K562 (cell line): ENCODE data around the gene KIF9. TPM values are rescaled to one million over a fixed set of nuclear protein-coding genes. Genes with fewer than 3 reads are reported as not detected.
A peak's percentile ranks its signal among the peaks of the same experiment; 100 is the strongest.

Experiments used
- BDP1 ChIP-seq: IDR thresholded peaks from 3 replicates; pipeline ENCODE4 v1.6.1; 2011; ENCODE audit not compliant: insufficient read length, insufficient read depth
- CBFA2T3 ChIP-seq: fragments of 450-650 bp; IDR thresholded peaks from 2 replicates; pipeline ENCODE4 v1.6.1; 2017
- DNMT1 ChIP-seq: fragments of 450-650 bp; IDR thresholded peaks from 2 replicates; pipeline ENCODE4 v1.6.1; 2016; ENCODE audit warnings: antibody characterized with exemption, mild to moderate bottlenecking
- ETS1 ChIP-seq: conservative IDR thresholded peaks from 2 replicates; pipeline ENCODE4 v1.6.1; 2011; ENCODE audit warnings: low read depth, mild to moderate bottlenecking, low read length; ENCODE audit not compliant: control insufficient read depth
- FUS ChIP-seq: fragments of 200-400 bp; formaldehyde crosslinking; optimal IDR thresholded peaks from 2 replicates; pipeline ENCODE3; 2017; ENCODE audit warnings: low read depth, low read length
- HDGF ChIP-seq: fragments of 450-650 bp; IDR thresholded peaks from 2 replicates; pipeline ENCODE4 v1.6.1; 2016
- HMG20B ChIP-seq: fragments of 250-450 bp; sonication (Bioruptor Pico); IDR thresholded peaks from 2 replicates; pipeline ENCODE4 v1.5.0; 2021; ENCODE audit warnings: mild to moderate bottlenecking
- MAFF ChIP-seq: IDR thresholded peaks from 2 replicates; pipeline ENCODE4 v1.6.1; 2012; ENCODE audit warnings: low read length, improper control_type of control experiment
- MAFG ChIP-seq: fragments of 450-650 bp; conservative IDR thresholded peaks from 2 replicates; pipeline ENCODE4 v1.6.1; 2016; ENCODE audit warnings: missing genetic modification characterization, missing compliant biosample characterization
- MCM5 ChIP-seq: fragments of 450-650 bp; IDR thresholded peaks from 2 replicates; pipeline ENCODE4 v1.6.1; 2016; ENCODE audit warnings: low read depth
- NR2F6 ChIP-seq: fragments of 450-650 bp; formaldehyde crosslinking; IDR thresholded peaks from 2 replicates; pipeline ENCODE4 v1.4.0; 2020; ENCODE audit warnings: mild to moderate bottlenecking
- PBX2 ChIP-seq, 2 experiments: IDR thresholded peaks in 1 of 2; conservative IDR thresholded peaks in 1 of 2; 2 replicates each; pipeline ENCODE4 v1.6.1; 2016; ENCODE audit warnings: low read depth in 2 of 2, mild to moderate bottlenecking in 1 of 2, missing compliant biosample characterization in 1 of 2, missing genetic modification characterization in 1 of 2, moderate library complexity in 1 of 2
- POLR2B ChIP-seq: fragments of 450-650 bp; IDR thresholded peaks from 2 replicates; pipeline ENCODE4 v1.6.1; 2018; ENCODE audit warnings: low read depth; ENCODE audit not compliant: partially characterized antibody
- PRMT5 ChIP-seq: sonication (generic); formaldehyde crosslinking; IDR thresholded peaks from 2 replicates; pipeline ENCODE4 v1.5.0; 2020; ENCODE audit warnings: missing genetic modification reagents
- PYGO2 ChIP-seq: fragments of 450-650 bp; IDR thresholded peaks from 2 replicates; pipeline ENCODE4 v1.6.1; 2016; ENCODE audit warnings: mild to moderate bottlenecking, missing genetic modification characterization, moderate library complexity, missing compliant biosample characterization
- TFAM ChIP-seq: fragments of 250-450 bp; sonication (Bioruptor Pico); conservative IDR thresholded peaks from 2 replicates; pipeline ENCODE4 v1.5.0; 2021; ENCODE audit warnings: mild to moderate bottlenecking, moderate library complexity
- TFAP4 ChIP-seq: sonication (generic); formaldehyde crosslinking; IDR thresholded peaks from 2 replicates; pipeline ENCODE4 v1.8.0; 2022; ENCODE audit warnings: missing genetic modification reagents, mild to moderate bottlenecking, moderate library complexity, borderline replicate concordance
- TGIF2 ChIP-seq: sonication (generic); formaldehyde crosslinking; IDR thresholded peaks from 2 replicates; pipeline ENCODE4 v1.8.1; 2022; ENCODE audit warnings: mild to moderate bottlenecking, missing genetic modification reagents, moderate library complexity
- THRAP3 ChIP-seq: fragments of 450-650 bp; IDR thresholded peaks from 2 replicates; pipeline ENCODE4 v1.6.1; 2016; ENCODE audit warnings: mild to moderate bottlenecking, inconsistent platforms, borderline replicate concordance
- ZBTB9 ChIP-seq: fragments of 450-650 bp; formaldehyde crosslinking; IDR thresholded peaks from 2 replicates; pipeline ENCODE4 v1.4.0; 2020; ENCODE audit warnings: mild to moderate bottlenecking, moderate library complexity
- ZKSCAN8 ChIP-seq: fragments of 200-800 bp; sonication (Bioruptor generic); IDR thresholded peaks from 2 replicates; pipeline ENCODE4 v1.6.1; 2016; ENCODE audit warnings: missing genetic modification characterization, missing compliant biosample characterization
- ZNF140 ChIP-seq: fragments of 250-450 bp; sonication (Bioruptor Pico); IDR thresholded peaks from 2 replicates; pipeline ENCODE4 v1.8.0; 2021; ENCODE audit warnings: moderate library complexity, mild to moderate bottlenecking, inconsistent platforms
- ZNF165 ChIP-seq: fragments of 250-450 bp; sonication (Bioruptor Pico); IDR thresholded peaks from 2 replicates; pipeline ENCODE4 v1.4.0; 2020; ENCODE audit warnings: borderline replicate concordance
- ZNF699 ChIP-seq: fragments of 250-450 bp; sonication (Bioruptor Pico); IDR thresholded peaks from 2 replicates; pipeline ENCODE4 v1.8.0; 2021; ENCODE audit warnings: mild to moderate bottlenecking, moderate library complexity; ENCODE audit not compliant: insufficient replicate concordance
- polyA plus RNA-seq, 8 experiments: library from polyadenylated mRNA; depleted of rRNA in 4 of 8; stranded (reverse) in 5 of 8; unstranded in 3 of 8; fragments of >200 nt; fragmentation: Nextera tagmentation in 2 of 8; fragmentation: Illumina TruSeq in 1 of 8; extraction: Ambion mirVana in 2 of 8; extraction: Trizol in 1 of 8; gene quantifications; 2 replicates each; pipeline versions ENCODE4 v1.2.1 to v1.2.3, GENCODE V29; 2011 to 2014; ENCODE audit warnings: inconsistent platforms in 1 of 8, missing spikeins in 1 of 8
- total RNA-seq, 7 experiments: library from RNA; depleted of rRNA in 6 of 7; stranded (reverse); fragments of >200 nt in 6 of 7; fragmentation: Illumina TruSeq in 2 of 7; extraction: Trizol in 2 of 7; gene quantifications; 2 replicates each; pipeline versions ENCODE4 v1.2.1 to v1.2.3, GENCODE V29; 2011 to 2021; ENCODE audit warnings: low replicate concordance in 1 of 7

KIF9 gene
- total and polyA plus RNA-seq, 9 of the 15 experiments (the other 6 are each of a cell fraction or from before 2014, with no cell fraction given): 16.9 to 56.9 (median 25.0) TPM

GRCh38 chr3:47282424-47283192, at the start of gene KIF9, which contains the start of gene KLHL18 (continued):
- no peak for TF ChIP-seq PBX2 (CRISPR knock-in tag; IDR thresholded peaks at IDR 0.05; ENCODE audit: low read depth)
- no peak for TF ChIP-seq PBX2 (tag; conservative IDR thresholded peaks at IDR 0.05; ENCODE audit: low read depth)
- no peak for TF ChIP-seq ZNF165
- no peak; the same call in 1 of the 2 replicates for TF ChIP-seq DNMT1
- TF ChIP-seq MAFG (tag): no peak
- no peak for TF ChIP-seq ZNF140 (CRISPR knock-in tag)
- no peak for TF ChIP-seq THRAP3
- TF ChIP-seq ZBTB9 (CRISPR knock-in tag): 0 out of 2 replicates have a peak, but pooled peaks have one; percentile 32
- no peak for TF ChIP-seq TFAM (CRISPR knock-in tag)
- TF ChIP-seq MCM5: no peak
- no peak for TF ChIP-seq BDP1
- no peak; the same call in 1 of the 2 replicates for TF ChIP-seq HDGF
- TF ChIP-seq TGIF2: no peak
- no peak for TF ChIP-seq CBFA2T3
- no peak for TF ChIP-seq NR2F6 (CRISPR knock-in tag)
- no peak for TF ChIP-seq ZNF699 (CRISPR knock-in tag)
- TF ChIP-seq ZKSCAN8 (CRISPR knock-in tag): no peak
- TF ChIP-seq MAFF: no peak
- peak; percentile 98 for TF ChIP-seq ETS1
- peak; percentile 95 for TF ChIP-seq TFAP4
- TF ChIP-seq POLR2B: peak; percentile 89
- TF ChIP-seq HMG20B (CRISPR knock-in tag): no peak
- TF ChIP-seq FUS: no peak
- TF ChIP-seq PYGO2: no peak
- no peak for TF ChIP-seq PRMT5 (CRISPR knock-in tag)
